Measurements from ENCODE around the gene OMD. TPM values are rescaled to one million over a fixed set of nuclear protein-coding genes. Genes with fewer than 3 reads are reported as not detected.
A peak's percentile ranks its signal among the peaks of the same experiment; 100 is the strongest.

OMD gene
- total RNA-seq = not detected in 2 replicates
- not detected in 2 replicates for polyA plus RNA-seq

DNA sequence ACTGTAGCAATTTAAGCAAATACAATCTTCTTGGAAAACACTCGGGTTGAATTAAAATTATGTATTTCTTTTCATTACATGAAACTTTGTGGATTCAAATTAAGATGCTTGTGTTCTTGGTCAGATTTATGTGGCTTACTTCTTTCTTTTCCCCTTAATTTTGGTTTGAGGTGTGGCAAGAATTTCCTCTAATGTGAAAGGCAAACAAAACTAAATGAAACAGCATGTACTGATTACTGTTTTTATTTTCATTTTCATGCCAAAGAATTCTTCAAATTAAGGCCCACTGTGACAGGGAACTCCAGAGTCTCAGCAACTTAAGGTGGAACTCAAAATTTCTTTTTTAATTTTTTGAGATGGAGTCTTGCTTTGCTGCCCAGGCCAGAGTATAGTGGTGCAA is at the start of gene OMD:
OMD (minus strand) TSS at position 132 of the 400 bp plus-strand sequence. CDS start 6,913 bp downstream, outside the sequence.
- no peak within 1 kb of the TSS for H3K4me3 ChIP-seq
- no peaks in the 10 kb centered on the region for H3K36me3 ChIP-seq
- H3K27me3 ChIP-seq = no peaks in the 10 kb centered on the region
- DNase-seq (ENCODE audit: low read depth in 1 of 2, low spot score in 1 of 2) = no peak
- no peaks in the 10 kb centered on the region for H3K9me3 ChIP-seq (ENCODE audit: low read depth)
- H3K27ac ChIP-seq = no peak within 1 kb of the TSS
- TF ChIP-seq, protein P1, sequence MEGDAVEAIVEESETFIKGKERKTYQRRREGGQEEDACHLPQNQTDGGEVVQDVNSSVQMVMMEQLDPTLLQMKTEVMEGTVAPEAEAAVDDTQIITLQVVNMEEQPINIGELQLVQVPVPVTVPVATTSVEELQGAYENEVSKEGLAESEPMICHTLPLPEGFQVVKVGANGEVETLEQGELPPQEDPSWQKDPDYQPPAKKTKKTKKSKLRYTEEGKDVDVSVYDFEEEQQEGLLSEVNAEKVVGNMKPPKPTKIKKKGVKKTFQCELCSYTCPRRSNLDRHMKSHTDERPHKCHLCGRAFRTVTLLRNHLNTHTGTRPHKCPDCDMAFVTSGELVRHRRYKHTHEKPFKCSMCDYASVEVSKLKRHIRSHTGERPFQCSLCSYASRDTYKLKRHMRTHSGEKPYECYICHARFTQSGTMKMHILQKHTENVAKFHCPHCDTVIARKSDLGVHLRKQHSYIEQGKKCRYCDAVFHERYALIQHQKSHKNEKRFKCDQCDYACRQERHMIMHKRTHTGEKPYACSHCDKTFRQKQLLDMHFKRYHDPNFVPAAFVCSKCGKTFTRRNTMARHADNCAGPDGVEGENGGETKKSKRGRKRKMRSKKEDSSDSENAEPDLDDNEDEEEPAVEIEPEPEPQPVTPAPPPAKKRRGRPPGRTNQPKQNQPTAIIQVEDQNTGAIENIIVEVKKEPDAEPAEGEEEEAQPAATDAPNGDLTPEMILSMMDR (IDR thresholded peaks at IDR 0.05; ENCODE audit: low read depth, low read length) = no peak
- H3K4me1 ChIP-seq (ENCODE audit: low read depth) = no peaks in the 10 kb centered on the region

DNA sequence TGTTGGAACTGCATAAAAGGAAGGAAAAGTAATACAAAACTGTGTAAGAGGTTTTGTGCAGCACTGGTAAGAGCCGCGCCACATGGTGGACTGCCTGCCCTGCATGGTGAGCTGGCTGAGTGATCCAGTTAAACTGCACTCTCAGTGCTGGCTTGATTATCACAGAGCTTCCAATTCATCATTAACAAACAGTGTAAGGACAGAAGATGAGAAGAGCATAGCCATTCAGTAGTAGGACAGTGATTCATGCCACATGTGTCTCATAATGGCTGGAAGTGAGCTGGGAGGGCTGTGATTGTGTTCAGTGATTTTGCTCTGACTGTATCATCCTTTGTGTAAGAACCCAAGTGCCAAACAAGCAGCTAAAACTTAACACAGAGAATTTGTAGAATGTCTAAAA is 43.9 kb upstream of the OMD start:
- TF ChIP-seq, protein P1 (IDR thresholded peaks at IDR 0.05; ENCODE audit: low read depth, low read length) = no peak
- H3K4me3 ChIP-seq = no peak overlapping the region
- H3K4me1 ChIP-seq (ENCODE audit: low read depth) = peaks cover 11% of the 10 kb centered on the region
- no peak for DNase-seq (ENCODE audit: low read depth in 1 of 2, low spot score in 1 of 2)
- H3K9me3 ChIP-seq (ENCODE audit: low read depth) = no peaks in the 10 kb centered on the region
- no peaks in the 10 kb centered on the region for H3K27me3 ChIP-seq
- H3K36me3 ChIP-seq = no peaks in the 10 kb centered on the region
- no peak overlapping the region for H3K27ac ChIP-seq

DNA sequence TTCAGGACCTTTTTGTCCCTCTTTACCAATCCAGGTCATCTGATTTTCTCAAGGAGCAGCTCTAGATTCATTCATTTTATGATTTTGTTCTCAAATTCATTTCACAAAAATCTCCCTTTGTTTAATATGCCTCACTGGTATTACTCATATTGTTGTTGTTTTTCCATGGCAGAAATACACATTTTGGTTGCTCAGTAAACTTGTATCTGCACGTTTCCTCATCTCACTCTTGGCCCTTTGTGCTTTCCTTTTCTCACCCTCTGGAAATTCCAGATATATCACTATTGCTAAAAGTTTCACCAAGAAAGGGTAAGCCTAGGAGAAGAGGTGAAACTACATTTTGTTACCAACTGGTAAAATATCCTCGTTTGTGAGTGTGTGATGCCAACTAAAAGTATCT is 43.2 kb upstream of the OMD start:
- no peaks in the 10 kb centered on the region for H3K9me3 ChIP-seq (ENCODE audit: low read depth)
- no peak overlapping the region for H3K4me3 ChIP-seq
- no peaks in the 10 kb centered on the region for H3K27me3 ChIP-seq
- no peaks in the 10 kb centered on the region for H3K36me3 ChIP-seq
- H3K4me1 ChIP-seq (ENCODE audit: low read depth) = peaks cover 11% of the 10 kb centered on the region
- no peak overlapping the region for H3K27ac ChIP-seq
- TF ChIP-seq, protein P1 (IDR thresholded peaks at IDR 0.05; ENCODE audit: low read depth, low read length) = no peak
- DNase-seq (ENCODE audit: low read depth in 1 of 2, low spot score in 1 of 2) = no peak

DNA sequence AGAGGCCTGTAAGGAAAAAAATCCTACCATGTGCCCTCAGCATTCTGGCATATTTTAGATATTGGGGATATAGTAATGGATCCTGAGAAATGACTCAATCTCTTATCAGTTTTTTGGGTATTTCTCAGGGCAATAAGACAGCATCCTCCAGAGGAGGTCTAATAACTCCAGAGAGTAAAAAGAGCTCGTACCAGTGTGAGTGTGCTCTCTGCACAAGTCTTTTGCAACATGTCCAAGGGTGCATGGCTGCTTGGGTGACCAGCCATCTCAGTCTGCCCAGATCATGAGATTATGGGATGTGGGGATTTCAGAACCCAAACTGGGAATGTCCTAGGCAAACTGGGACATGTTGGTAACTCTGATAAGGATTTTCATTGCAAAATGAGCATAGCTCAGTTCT is 42.8 kb upstream of the OMD start:
- H3K4me1 ChIP-seq (ENCODE audit: low read depth) = peaks cover 11% of the 10 kb centered on the region
- H3K9me3 ChIP-seq (ENCODE audit: low read depth) = no peaks in the 10 kb centered on the region
- no peaks in the 10 kb centered on the region for H3K36me3 ChIP-seq
- no peaks in the 10 kb centered on the region for H3K27me3 ChIP-seq
- no peak overlapping the region for H3K4me3 ChIP-seq
- no peak overlapping the region for H3K27ac ChIP-seq
- TF ChIP-seq, protein P1 (IDR thresholded peaks at IDR 0.05; ENCODE audit: low read depth, low read length) = no peak
- DNase-seq (ENCODE audit: low read depth in 1 of 2, low spot score in 1 of 2) = no peak

- H3K36me3 ChIP-seq = no peaks in the 10 kb centered on the region
- no peak overlapping the region for H3K27ac ChIP-seq
- DNase-seq (ENCODE audit: low read depth in 1 of 2, low spot score in 1 of 2) = peak in 1 of 2 donors; percentile 79
- TF ChIP-seq, protein P1 (IDR thresholded peaks at IDR 0.05; ENCODE audit: low read depth, low read length) = no peak
- H3K4me3 ChIP-seq = no peak overlapping the region
- no peaks in the 10 kb centered on the region for H3K9me3 ChIP-seq (ENCODE audit: low read depth)
- H3K27me3 ChIP-seq = no peaks in the 10 kb centered on the region
- peaks cover 11% of the 10 kb centered on the region for H3K4me1 ChIP-seq (ENCODE audit: low read depth)
These were observed 39.7 kb upstream of the OMD start for GRCh38 chr9:92463984-92464383.

GRCh38 chr9:92463387-92463786 is 39.1 kb upstream of the OMD start:
- H3K9me3 ChIP-seq (ENCODE audit: low read depth) = no peaks in the 10 kb centered on the region
- TF ChIP-seq, protein P1 (IDR thresholded peaks at IDR 0.05; ENCODE audit: low read depth, low read length) = no peak
- no peak overlapping the region for H3K4me3 ChIP-seq
- H3K4me1 ChIP-seq (ENCODE audit: low read depth) = peaks cover 11% of the 10 kb centered on the region
- no peak overlapping the region for H3K27ac ChIP-seq
- H3K36me3 ChIP-seq = no peaks in the 10 kb centered on the region
- H3K27me3 ChIP-seq = no peaks in the 10 kb centered on the region
- DNase-seq (ENCODE audit: low read depth in 1 of 2, low spot score in 1 of 2) = no peak
